GM10248 (cell line): ENCODE data around the gene SNRNP40.

Experiments
- CTCF ChIA-PET: fragments of 300-600 bp; sonication (Branson Sonifier 250); formaldehyde crosslinking; extraction: SDS; loops from one replicate; lab custom pipeline; 2021; ENCODE audit warnings: antibody characterized with exemption; lab: Yijun Ruan, JAX
- POLR2A ChIA-PET: fragments of 350-650 bp; sonication (Branson Sonifier 250); formaldehyde crosslinking; extraction: SDS; loops from one replicate; lab custom pipeline; 2020; ENCODE audit warnings: antibody characterized with exemption; lab: Yijun Ruan, JAX
- DNase-seq: peaks from one replicate; pipeline ENCODE4 v3.0.0; 2012; ENCODE audit errors: extremely low spot score
- TF ChIP-seq, protein P1 (sequence below): IDR thresholded peaks from 2 replicates; pipeline ENCODE4 v1.5.1; 2012; ENCODE audit warnings: mild to moderate bottlenecking, low read depth; ENCODE audit errors: extremely low read depth, missing control alignments, control extremely low read depth

SNRNP40 gene

DNA sequence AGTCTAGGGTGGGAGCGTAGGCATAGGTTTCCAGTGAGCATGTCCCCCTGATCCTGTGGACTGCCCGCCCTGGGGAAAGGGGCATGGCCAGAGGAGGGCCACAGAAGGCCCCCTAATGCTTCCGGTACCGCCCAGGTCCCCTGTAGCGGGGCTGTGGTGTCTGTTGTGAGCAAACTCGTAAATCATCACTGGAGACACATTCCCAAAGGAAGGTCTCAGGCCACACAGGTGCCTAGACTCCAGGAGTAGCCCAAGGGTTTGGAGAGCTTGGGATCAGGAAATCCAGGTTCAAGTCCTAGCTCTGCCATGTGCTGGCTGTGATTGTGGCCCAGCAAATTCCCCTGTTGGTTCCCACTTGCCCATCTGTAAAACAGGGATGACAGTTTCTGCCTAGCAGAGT lies 77.1 kb downstream of the SNRNP40 start:
- ChIA-PET POLR2A (no interaction called here), CTCF (interaction anchor here (1.8 kb wide), 1 partner anchor 10 kb away, joined by 4 read pairs; no protein-coding TSS in a partner anchor)
- TF ChIP-seq, protein P1, sequence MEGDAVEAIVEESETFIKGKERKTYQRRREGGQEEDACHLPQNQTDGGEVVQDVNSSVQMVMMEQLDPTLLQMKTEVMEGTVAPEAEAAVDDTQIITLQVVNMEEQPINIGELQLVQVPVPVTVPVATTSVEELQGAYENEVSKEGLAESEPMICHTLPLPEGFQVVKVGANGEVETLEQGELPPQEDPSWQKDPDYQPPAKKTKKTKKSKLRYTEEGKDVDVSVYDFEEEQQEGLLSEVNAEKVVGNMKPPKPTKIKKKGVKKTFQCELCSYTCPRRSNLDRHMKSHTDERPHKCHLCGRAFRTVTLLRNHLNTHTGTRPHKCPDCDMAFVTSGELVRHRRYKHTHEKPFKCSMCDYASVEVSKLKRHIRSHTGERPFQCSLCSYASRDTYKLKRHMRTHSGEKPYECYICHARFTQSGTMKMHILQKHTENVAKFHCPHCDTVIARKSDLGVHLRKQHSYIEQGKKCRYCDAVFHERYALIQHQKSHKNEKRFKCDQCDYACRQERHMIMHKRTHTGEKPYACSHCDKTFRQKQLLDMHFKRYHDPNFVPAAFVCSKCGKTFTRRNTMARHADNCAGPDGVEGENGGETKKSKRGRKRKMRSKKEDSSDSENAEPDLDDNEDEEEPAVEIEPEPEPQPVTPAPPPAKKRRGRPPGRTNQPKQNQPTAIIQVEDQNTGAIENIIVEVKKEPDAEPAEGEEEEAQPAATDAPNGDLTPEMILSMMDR = no peak
- no peak for DNase-seq

DNA sequence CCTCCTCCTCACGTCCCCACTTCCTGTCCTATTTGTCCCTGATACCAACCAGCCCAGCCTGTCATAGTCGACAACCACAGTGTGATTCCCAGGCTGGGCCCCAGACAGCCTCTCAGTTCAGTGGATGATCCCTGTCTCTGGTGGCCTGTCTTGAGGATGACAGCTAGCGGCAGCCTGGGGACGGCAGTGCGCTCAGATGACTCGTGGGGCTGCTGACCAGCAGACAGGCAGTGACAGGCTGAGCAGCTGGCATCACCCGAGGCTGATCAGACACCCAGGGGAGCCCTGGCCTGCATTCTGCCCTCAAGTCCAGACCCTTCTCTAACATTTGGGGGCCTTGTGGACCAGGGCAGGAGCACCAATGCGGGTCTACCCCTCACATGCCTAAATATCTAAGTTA lies 77.9 kb downstream of the SNRNP40 start:
- TF ChIP-seq, protein P1 = no peak
- ChIA-PET POLR2A (no interaction called here), CTCF (interaction anchor here (1.5 kb wide), 1 partner anchor 12 kb away, joined by 3 read pairs; no protein-coding TSS in a partner anchor)
- DNase-seq = no peak

DNA sequence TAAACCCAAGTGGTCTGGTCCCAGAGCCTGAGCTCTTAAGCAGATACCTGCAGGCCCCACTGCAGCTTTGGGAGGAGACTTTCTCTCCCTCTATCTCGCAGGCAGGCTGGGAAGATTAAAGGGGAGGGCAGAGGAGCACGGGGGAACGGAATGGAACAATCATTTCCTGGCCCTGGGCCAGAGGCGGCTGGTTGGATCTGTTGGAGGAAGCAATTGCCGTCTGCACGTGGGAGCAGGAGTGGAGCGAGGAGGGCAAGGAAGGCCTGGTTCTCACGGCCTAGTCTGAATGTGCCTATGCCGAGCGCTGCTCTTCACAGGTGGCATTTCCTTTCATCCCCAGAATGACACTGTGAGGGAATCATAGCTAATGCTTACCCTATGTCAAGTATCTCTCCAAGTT lies 80.6 kb downstream of the SNRNP40 start:
- DNase-seq = no peak
- TF ChIP-seq, protein P1 = no peak
- ChIA-PET POLR2A (no interaction called here), CTCF (interaction anchor here (1.0 to 1.5 kb wide), 2 partner anchors 18 to 211 kb away, joined by 3 read pairs; no protein-coding TSS in a partner anchor)

DNA sequence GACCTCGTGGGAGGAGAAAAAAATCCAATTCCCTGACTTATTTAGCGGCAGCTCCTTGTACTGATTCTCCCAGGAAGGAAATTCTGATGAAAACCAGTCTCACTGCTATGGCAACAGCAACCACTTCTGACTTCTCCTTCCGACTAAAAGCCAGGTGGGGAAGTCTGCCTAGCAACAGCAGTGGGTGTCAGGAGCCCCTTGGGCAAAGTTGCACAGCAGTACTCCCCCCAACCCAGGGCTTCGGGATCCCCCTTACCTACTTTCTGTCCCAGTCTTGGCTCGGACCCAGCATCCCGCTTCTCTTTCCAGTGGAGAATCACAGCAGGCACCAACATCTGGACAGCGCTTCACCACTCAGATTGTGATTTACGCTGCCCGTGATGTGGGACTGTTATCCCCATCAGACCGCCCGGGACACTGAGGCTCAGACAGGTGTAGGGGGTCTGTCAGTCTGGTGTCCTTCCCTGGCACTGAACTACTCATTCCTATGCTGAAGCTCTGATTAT lies 81.5 kb downstream of the SNRNP40 start:
- ChIA-PET CTCF (interaction anchor here (1.3 to 1.4 kb wide), 2 partner anchors 9 to 180 kb away, joined by 3 read pairs; no protein-coding TSS in a partner anchor), POLR2A (no interaction called here)
- DNase-seq = no peak
- TF ChIP-seq, protein P1 = no peak

DNA sequence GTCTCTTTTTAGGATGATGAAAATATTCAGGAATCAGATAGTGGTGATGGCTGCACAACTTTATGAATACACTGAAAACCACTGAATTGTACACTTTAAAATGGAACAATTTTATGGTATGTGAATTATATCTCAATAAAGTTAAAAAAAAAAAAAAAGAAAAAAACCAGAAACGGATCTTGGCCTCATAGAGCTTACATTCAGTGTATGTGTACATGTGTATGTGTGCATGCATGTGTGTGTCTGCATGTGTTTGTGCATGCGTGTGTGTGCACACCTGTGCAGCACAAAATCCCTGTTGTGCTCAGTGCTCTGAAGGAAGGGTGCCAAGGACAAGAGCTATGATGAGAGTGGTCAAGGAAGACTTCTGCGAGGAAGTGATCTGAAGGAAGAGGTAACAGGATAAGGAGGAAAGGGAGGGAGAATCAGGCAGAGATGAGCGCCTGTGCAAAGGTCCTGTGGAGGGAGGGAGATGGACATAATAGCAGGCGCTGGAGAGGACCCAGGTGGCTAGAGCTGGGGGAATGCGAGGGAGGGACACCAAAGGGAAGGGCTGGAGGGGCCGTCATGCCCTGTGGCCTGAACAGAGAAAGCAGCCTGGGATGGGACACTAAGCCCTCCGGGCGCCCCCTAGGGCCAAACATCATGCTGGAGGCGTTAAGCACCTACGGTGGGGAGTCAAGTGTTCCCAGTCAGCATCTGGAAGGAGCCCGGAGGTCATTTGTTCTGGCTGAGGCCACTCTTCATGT lies 82.1 kb downstream of the SNRNP40 start:
- TF ChIP-seq, protein P1 = no peak
- CTCF ChIA-PET = interaction anchor here (1.3 to 1.4 kb wide), 2 partner anchors 10 to 180 kb away, joined by 3 read pairs; no protein-coding TSS in a partner anchor
- POLR2A ChIA-PET = no interaction called here
- no peak for DNase-seq
